GM21381 (cell line): Measurements from ENCODE around the gene TM9SF4.

Source experiments
- ATAC-seq: cut with Tn5 transposase; IDR thresholded peaks from one replicate; pipeline ENCODE4 v1.9.1; 2021; ENCODE audit warnings: mild to moderate bottlenecking, moderate library complexity; ENCODE audit not compliant: unreplicated experiment

TM9SF4 gene, protein sequence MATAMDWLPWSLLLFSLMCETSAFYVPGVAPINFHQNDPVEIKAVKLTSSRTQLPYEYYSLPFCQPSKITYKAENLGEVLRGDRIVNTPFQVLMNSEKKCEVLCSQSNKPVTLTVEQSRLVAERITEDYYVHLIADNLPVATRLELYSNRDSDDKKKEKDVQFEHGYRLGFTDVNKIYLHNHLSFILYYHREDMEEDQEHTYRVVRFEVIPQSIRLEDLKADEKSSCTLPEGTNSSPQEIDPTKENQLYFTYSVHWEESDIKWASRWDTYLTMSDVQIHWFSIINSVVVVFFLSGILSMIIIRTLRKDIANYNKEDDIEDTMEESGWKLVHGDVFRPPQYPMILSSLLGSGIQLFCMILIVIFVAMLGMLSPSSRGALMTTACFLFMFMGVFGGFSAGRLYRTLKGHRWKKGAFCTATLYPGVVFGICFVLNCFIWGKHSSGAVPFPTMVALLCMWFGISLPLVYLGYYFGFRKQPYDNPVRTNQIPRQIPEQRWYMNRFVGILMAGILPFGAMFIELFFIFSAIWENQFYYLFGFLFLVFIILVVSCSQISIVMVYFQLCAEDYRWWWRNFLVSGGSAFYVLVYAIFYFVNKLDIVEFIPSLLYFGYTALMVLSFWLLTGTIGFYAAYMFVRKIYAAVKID

DNA sequence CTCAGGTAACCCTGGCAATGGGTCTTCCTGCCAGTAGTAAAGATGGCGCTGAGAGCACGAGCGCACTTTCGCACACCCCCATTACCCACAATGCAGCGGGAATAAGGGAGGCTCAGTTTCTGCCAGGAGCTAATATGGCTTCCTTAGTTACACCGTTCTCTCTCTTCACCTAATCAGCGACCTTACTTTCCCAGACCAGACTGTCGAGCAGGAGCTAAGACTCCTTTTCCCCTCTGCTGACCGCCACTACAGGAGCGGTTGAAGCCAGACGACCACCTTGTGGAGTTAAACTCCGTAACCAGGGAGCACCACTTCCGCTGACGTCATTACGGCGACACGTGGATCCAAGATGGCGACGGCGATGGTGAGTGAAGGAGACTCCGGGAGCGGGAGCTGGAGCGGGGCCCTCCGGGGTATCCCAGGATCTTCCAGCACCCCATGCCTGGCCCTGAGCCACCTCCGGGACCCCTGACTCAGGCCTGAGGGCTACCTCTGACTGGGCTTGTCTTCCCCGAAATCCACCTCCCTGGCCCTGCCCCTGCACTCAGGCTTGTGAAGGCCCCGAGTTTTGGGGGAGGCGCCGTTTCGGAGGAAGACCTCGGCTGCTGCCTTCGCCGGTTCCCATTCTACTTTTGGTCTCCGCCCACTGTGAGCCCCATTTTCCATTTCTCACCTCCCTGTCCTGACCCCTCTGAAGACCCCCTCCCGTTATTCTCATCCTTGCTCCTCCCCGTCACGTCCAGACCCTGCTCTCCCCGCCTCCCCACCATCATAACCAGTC lies at the start of gene TM9SF4:
TM9SF4 (plus strand) TSS at position 323 of the 781 bp plus-strand sequence; CDS start at position 350, 27 bp downstream.
- peak; percentile 79 for ATAC-seq

GRCh38 chr20:32062776-32063170 lies 46.7 kb upstream of the TM9SF4 start:
- no peak for ATAC-seq

DNA sequence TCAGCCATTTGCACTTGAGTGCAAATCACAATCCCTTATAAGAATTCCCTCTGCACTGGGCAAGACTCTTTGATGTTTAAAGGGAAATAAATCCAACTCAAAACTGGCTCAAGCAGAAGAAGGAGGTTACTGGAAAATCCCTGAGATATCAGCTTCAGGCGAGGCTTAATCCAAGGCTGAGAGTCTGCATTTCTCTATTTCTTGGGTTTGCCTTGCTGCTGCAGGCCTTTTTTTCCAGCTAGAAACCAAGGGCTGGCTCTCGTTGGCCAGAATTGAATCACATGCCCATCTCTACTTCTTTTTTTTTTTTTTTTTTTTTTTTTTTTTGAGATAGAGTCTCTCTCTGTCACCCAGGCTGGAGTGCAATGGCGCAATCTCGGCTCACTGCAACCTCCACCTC lies 45.8 kb upstream of the TM9SF4 start:
- ATAC-seq: no peak

DNA sequence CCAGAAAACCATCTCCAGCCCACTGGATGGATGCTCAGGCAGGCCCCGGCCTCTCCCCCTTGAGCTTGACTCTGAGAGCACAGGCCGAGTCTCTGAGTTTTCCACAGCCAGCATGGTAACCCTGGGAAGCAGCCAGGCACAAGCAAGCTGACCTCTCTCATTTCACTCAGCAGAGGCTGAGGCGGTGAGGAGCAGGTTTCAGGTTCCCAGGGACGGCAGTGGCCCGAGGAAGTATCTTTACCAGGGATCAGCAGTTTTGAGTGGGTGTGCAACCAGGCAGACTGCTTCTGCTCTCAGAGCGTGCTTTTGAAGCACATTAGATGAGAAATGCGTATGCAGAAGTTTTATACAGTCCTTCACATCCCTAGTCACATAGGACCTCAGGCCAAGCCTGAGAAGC lies 44.8 kb upstream of the TM9SF4 start:
- no peak for ATAC-seq

- no peak for ATAC-seq
Observed at GRCh38 chr20:32067234-32067821, 42.2 kb upstream of the TM9SF4 start.

GRCh38 chr20:32068174-32068573 lies 41.3 kb upstream of the TM9SF4 start:
- ATAC-seq: no peak

- ATAC-seq: no peak
Observed at GRCh38 chr20:32069711-32070110, 39.8 kb upstream of the TM9SF4 start.

DNA sequence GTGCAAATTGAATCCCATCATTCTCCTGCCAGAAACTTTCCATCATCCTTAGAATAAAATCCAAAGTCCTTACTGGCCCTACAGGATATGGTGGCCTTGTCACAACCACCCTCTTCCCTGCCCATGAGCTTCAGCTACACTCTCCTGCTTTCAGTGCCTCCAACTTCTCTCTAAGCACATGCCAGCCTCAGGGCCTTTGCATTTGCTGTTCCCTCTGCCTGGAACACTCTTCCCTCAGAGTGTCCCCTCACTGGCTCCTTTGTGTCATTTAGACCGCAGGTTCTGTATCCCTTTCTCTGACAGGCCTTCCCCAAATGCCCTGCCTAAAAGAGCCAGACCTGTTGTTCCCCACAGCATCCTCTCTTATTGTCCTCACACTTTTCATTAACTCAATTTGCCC lies 39.2 kb upstream of the TM9SF4 start:
- ATAC-seq: no peak

DNA sequence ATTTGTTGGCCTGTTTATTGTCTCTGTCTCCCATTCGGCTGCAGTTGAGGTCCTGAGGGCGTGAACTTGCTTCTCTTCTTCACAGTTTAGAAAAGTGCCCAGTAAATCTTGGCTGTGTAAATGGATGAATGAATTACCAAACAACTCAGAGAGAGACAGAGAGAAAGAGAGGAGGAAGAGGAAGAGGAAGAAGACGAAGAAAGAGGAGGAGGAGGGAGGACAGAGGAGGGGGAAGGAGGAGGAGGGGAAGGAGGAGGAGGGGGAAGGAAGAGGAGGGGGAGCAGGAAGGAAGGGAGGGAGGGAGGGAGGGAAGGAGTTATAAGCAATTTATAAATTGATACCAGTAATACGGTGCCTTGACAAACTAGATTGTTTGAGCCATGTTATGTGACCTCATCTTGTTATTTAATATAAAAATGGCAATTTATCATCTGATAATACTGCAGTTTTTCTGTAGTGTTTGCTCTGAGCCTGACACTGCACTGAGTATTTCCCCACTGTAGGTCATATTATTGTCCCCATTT lies 38.8 kb upstream of the TM9SF4 start:
- ATAC-seq: no peak

- no peak for ATAC-seq
Observed at GRCh38 chr20:32071395-32072167, 37.9 kb upstream of the TM9SF4 start.

GRCh38 chr20:32072168-32072750 lies 37.3 kb upstream of the TM9SF4 start:
- ATAC-seq: no peak

DNA sequence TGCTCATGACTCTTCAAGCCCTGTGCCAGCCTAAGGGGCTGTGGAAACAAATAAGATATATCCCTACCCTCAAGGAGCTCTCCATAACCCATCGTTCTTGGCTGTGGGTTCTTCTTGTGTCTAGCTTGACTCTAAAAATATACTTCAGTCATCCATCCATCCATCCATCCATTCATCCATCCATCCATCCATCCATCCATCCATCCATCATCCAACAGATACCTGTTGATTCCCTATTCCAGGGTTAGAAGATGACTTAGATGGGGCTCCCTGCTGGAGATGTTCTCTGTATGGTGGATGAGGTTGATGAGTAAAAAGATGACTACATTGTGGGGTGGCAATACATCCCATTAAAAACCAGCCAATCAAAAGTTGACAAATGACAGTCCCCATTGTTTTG lies 34.0 kb upstream of the TM9SF4 start:
- no peak for ATAC-seq

- ATAC-seq: no peak
Observed at GRCh38 chr20:32077190-32077589, 32.3 kb upstream of the TM9SF4 start.

GRCh38 chr20:32078322-32078721 lies 31.2 kb upstream of the TM9SF4 start:
- ATAC-seq: no peak

- no peak for ATAC-seq
Observed at GRCh38 chr20:32078791-32079190, 30.7 kb upstream of the TM9SF4 start.

DNA sequence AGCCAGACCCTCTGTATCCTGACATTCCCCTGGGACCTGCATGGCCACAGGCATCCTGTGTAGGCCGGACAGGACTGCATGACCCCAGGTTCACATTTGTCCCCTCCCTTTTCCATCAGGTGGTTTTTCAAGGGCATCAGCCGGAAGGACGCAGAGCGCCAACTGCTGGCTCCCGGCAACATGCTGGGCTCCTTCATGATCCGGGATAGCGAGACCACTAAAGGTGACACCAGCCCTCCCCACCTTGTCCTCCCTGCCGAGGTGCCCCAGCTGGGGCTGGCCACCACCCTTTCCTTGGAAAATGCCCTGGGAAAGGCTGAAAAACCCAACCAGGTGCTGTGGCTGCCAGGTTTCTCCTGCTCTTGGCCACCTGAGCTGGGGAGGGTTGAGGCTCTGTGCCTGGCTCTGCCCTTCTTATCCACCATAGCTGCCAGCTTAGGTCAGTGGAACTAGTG lies 29.8 kb upstream of the TM9SF4 start:
- ATAC-seq: no peak

GRCh38 chr20:32080783-32081182 lies 28.7 kb upstream of the TM9SF4 start:
- no peak for ATAC-seq

DNA sequence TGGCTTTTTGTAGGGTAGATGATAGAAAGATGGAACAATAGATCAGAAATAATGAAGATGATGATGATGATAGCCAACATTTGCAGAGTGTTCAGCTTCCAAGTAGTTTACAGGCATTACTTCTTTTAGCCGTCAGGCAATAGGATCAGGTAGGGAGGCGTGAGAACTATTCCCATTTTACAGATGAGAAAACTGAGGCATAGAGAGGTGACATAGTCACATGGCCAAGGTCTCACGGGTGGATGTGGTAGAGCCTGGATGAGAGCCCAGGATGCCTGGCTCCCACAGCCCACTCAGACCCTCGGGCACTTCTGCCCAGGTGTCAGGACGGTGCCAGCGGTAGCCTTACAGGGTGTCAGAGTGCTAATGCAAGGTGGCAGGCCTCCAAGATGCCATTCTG lies 26.0 kb upstream of the TM9SF4 start:
- no peak for ATAC-seq

DNA sequence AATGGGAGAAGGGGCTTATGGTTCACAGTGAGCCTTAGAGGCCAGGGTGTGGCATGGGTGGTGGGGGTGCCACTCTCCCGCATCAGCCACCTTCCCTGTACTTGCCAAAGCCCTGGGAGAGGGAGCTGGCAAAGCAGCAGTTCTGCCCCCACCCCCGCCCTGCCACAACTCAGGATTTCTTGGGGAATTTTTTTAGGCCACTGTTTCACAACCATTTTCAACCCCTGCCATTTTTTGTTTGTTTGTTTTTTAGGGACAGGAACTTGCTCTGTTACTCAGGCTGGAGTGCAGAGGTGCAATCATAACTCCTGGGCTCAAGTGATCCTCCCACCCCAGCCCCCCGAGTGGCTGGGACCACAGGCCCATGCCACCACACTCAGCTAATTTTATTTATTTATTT lies 22.4 kb upstream of the TM9SF4 start:
- ATAC-seq: no peak

GRCh38 chr20:32088759-32089158 lies 20.8 kb upstream of the TM9SF4 start:
- ATAC-seq: no peak
